HepG2 (cell line): ENCODE results near the gene PPP1R27. TPM values are rescaled to one million over a fixed set of nuclear protein-coding genes. Genes with fewer than 3 reads are reported as not detected.
A peak's percentile ranks its signal among the peaks of the same experiment; 100 is the strongest.

ENCODE experiments used
- ATF1 ChIP-seq: IDR thresholded peaks from 2 replicates; pipeline ENCODE4 v1.6.1; 2016; ENCODE audit warnings: mild to moderate bottlenecking, control low read depth
- HES4 ChIP-seq: sonication (generic); formaldehyde crosslinking; IDR thresholded peaks from 2 replicates; pipeline ENCODE4 v1.9.0; 2021; ENCODE audit warnings: mild to moderate bottlenecking, missing genetic modification reagents, borderline replicate concordance
- KAT8 ChIP-seq: IDR thresholded peaks from 2 replicates; pipeline ENCODE4 v1.6.1; 2016; ENCODE audit warnings: missing genetic modification reagents, missing compliant biosample characterization
- MAF1 ChIP-seq: sonication (generic); formaldehyde crosslinking; IDR thresholded peaks from 2 replicates; pipeline ENCODE4 v1.5.0; 2020; ENCODE audit warnings: missing genetic modification reagents, borderline replicate concordance
- MXI1 ChIP-seq: IDR thresholded peaks from 3 replicates; pipeline ENCODE4 v1.6.1; 2012; ENCODE audit warnings: low read depth, low read length, inconsistent platforms, borderline replicate concordance
- NR2C2 ChIP-seq: sonication (generic); formaldehyde crosslinking; IDR thresholded peaks from 2 replicates; pipeline ENCODE4 v1.4.0; 2020; ENCODE audit warnings: missing genetic modification reagents, mild to moderate bottlenecking, moderate library complexity, borderline replicate concordance
- RBM22 ChIP-seq: fragments of 200-400 bp; formaldehyde crosslinking; optimal IDR thresholded peaks from 2 replicates; pipeline ENCODE3; 2017; ENCODE audit warnings: mild to moderate bottlenecking, low read length, moderate library complexity
- RORA ChIP-seq: sonication (generic); formaldehyde crosslinking; IDR thresholded peaks from 2 replicates; pipeline ENCODE4 v1.5.0; 2020; ENCODE audit warnings: mild to moderate bottlenecking, missing genetic modification reagents, moderate library complexity
- TAF15 ChIP-seq: fragments of 200-400 bp; formaldehyde crosslinking; IDR thresholded peaks from one replicate; pipeline ENCODE4 v1.6.1; 2018; ENCODE audit warnings: mild to moderate bottlenecking, low read depth, low read length; ENCODE audit not compliant: poor library complexity, severe bottlenecking
- TARDBP ChIP-seq: sonication (generic); formaldehyde crosslinking; IDR thresholded peaks from 2 replicates; pipeline ENCODE4 v1.8.0; 2022; ENCODE audit warnings: mild to moderate bottlenecking, missing genetic modification reagents
- TBP ChIP-seq: sonication (generic); formaldehyde crosslinking; IDR thresholded peaks from 2 replicates; pipeline ENCODE4 v1.5.0; 2020; ENCODE audit warnings: missing genetic modification reagents
- ZNF331 ChIP-seq: sonication (generic); formaldehyde crosslinking; IDR thresholded peaks from 2 replicates; pipeline ENCODE4 v1.4.0; 2020; ENCODE audit warnings: missing genetic modification reagents
- ZNF33A ChIP-seq: sonication (generic); formaldehyde crosslinking; IDR thresholded peaks from 2 replicates; pipeline ENCODE4 v1.5.1; 2020; ENCODE audit warnings: missing genetic modification reagents, mild to moderate bottlenecking, moderate library complexity, borderline replicate concordance
- ZNF614 ChIP-seq: IDR thresholded peaks from 2 replicates; pipeline ENCODE4 v1.6.1; 2018; ENCODE audit warnings: missing biosample characterization, missing genetic modification reagents, inconsistent platforms, borderline replicate concordance
- ZNF644 ChIP-seq: IDR thresholded peaks from 2 replicates; pipeline ENCODE4 v1.6.1; 2016; ENCODE audit warnings: low read depth
- ZNF788 ChIP-seq: sonication (generic); formaldehyde crosslinking; IDR thresholded peaks from 2 replicates; pipeline ENCODE4 v1.5.0; 2020; ENCODE audit warnings: mild to moderate bottlenecking, missing genetic modification reagents, borderline replicate concordance
- ZNF879 ChIP-seq: sonication (generic); formaldehyde crosslinking; IDR thresholded peaks from 2 replicates; pipeline ENCODE4 v1.8.1; 2023; ENCODE audit warnings: missing genetic modification reagents
- polyA plus RNA-seq, 8 experiments: library from polyadenylated mRNA; depleted of rRNA in 3 of 8; stranded (reverse) in 7 of 8; unstranded in 1 of 8; fragments of >200 nt; fragmentation: Illumina TruSeq in 4 of 8; extraction: Trizol in 4 of 8; gene quantifications; 2 replicates each; pipeline versions ENCODE4 v1.2.1 to v1.2.3, GENCODE V29; 2011 to 2016; ENCODE audit warnings: low read depth in 4 of 8, missing spikeins in 1 of 8, mixed read lengths in 1 of 8; ENCODE audit not compliant: insufficient read depth in 1 of 8
- total RNA-seq, 5 experiments: library from RNA; depleted of rRNA; stranded (reverse); fragments of >200 nt; fragmentation: Illumina TruSeq; extraction: Trizol; gene quantifications; 2 replicates each; pipeline ENCODE4 v1.2.3, GENCODE V29; 2016; ENCODE audit warnings: low read depth in 1 of 5
- TF ChIP-seq, protein P1 (sequence below): sonication (generic); formaldehyde crosslinking; IDR thresholded peaks from 2 replicates; pipeline ENCODE4 v1.4.0; 2020; ENCODE audit warnings: missing genetic modification reagents, borderline replicate concordance
- TF ChIP-seq, protein P2 (sequence below): sonication (generic); formaldehyde crosslinking; IDR thresholded peaks from 2 replicates; pipeline ENCODE4 v1.4.0; 2020; ENCODE audit warnings: missing genetic modification reagents, borderline replicate concordance
- TF ChIP-seq, protein P3 (sequence below): sonication (generic); formaldehyde crosslinking; IDR thresholded peaks from 2 replicates; pipeline ENCODE4 v1.5.0; 2020; ENCODE audit warnings: missing genetic modification reagents
- TF ChIP-seq, protein P4 (sequence below): sonication (generic); formaldehyde crosslinking; IDR thresholded peaks from 2 replicates; pipeline ENCODE4 v1.8.1; 2023; ENCODE audit warnings: mild to moderate bottlenecking, missing genetic modification reagents, borderline replicate concordance
- TF ChIP-seq, protein P5 (sequence below): sonication (generic); formaldehyde crosslinking; conservative IDR thresholded peaks from 2 replicates; pipeline ENCODE4 v1.4.0; 2020; ENCODE audit warnings: missing genetic modification reagents
- TF ChIP-seq, protein P6 (sequence below): sonication (generic); formaldehyde crosslinking; IDR thresholded peaks from 2 replicates; pipeline ENCODE4 v1.8.1; 2023; ENCODE audit warnings: mild to moderate bottlenecking, missing genetic modification reagents

Gene PPP1R27
- total and polyA plus RNA-seq, 2 of the 13 experiments (the other 11 are each of a cell fraction or from before 2014, with no cell fraction given) = 0.17 to 1.00 TPM

DNA sequence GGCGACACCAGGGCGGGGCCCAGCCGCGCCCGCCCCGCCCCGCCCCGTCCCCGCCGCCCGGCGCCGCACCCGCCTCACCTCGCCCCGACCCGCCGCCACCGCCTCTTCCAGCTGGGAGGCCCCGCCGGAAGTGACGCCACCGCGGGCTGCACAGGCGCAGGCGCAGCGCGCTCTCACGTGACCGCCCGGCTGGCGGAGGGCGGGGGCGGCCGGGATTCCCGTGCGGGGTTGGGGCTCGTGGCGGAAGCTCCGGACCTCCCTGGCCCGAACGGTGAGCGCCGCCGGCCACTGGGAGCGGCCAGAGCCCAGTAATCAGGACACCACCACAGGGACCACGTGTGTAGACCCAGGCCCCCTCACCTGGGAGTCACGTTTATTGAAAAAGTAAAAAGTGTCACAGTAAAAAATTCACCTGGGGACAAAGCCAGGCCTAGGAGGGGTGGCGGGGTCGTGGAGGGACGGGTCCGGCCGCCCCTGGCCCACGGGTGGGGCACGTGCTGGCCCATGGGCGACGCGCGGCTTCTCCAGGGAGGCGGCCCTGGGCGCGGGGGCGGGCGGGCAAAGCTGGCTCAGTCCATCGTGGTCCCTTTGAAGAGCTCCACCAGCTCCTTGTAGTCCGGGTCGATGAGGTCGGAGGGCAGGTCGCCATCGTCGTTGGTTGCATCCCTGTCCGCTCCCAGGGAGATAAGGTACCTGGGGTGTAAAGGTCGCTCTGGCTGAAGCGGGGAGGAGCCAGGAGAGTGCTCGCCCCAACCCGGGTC, 1.5 kb downstream of the PPP1R27 start, which contains the start of gene MCRIP1 (continued):
- TF ChIP-seq ZNF614 (peak; percentile 75; the same call in 1 of the 2 replicates), ZNF331 (CRISPR knock-in tag) (peak; percentile 77), HES4 (CRISPR knock-in tag) (no peak), TARDBP (CRISPR knock-in tag) (peak; percentile 72; the same call in 1 of the 2 replicates), TBP (CRISPR knock-in tag) (0 out of 2 replicates have a peak, but pooled peaks have one; percentile 51), ZNF33A (CRISPR knock-in tag) (no peak), ZNF788 (CRISPR knock-in tag) (peak; percentile 76; the same call in 1 of the 2 replicates), TAF15 (peak; percentile 76), ATF1 (no peak), KAT8 (CRISPR knock-in tag) (peak; percentile 79), NR2C2 (CRISPR knock-in tag) (peak; percentile 94), RBM22 (no peak), ZNF644 (CRISPR knock-in tag) (no peak), MXI1 (peak; percentile 74; the same call in 1 of the 3 replicates), MAF1 (CRISPR knock-in tag) (0 out of 2 replicates have a peak, but pooled peaks have one; percentile 73), ZNF879 (CRISPR knock-in tag) (0 out of 2 replicates have a peak, but pooled peaks have one; percentile 52), RORA (CRISPR knock-in tag) (no peak)
- TF ChIP-seq, protein P1, sequence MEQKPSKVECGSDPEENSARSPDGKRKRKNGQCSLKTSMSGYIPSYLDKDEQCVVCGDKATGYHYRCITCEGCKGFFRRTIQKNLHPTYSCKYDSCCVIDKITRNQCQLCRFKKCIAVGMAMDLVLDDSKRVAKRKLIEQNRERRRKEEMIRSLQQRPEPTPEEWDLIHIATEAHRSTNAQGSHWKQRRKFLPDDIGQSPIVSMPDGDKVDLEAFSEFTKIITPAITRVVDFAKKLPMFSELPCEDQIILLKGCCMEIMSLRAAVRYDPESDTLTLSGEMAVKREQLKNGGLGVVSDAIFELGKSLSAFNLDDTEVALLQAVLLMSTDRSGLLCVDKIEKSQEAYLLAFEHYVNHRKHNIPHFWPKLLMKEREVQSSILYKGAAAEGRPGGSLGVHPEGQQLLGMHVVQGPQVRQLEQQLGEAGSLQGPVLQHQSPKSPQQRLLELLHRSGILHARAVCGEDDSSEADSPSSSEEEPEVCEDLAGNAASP = peak; percentile 43
- TF ChIP-seq, protein P2, sequence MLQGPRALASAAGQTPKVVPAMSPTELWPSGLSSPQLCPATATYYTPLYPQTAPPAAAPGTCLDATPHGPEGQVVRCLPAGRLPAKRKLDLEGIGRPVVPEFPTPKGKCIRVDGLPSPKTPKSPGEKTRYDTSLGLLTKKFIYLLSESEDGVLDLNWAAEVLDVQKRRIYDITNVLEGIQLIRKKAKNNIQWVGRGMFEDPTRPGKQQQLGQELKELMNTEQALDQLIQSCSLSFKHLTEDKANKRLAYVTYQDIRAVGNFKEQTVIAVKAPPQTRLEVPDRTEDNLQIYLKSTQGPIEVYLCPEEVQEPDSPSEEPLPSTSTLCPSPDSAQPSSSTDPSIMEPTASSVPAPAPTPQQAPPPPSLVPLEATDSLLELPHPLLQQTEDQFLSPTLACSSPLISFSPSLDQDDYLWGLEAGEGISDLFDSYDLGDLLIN (CRISPR knock-in tag) = peak; percentile 90; the same call in 1 of the 2 replicates
- TF ChIP-seq, protein P3, sequence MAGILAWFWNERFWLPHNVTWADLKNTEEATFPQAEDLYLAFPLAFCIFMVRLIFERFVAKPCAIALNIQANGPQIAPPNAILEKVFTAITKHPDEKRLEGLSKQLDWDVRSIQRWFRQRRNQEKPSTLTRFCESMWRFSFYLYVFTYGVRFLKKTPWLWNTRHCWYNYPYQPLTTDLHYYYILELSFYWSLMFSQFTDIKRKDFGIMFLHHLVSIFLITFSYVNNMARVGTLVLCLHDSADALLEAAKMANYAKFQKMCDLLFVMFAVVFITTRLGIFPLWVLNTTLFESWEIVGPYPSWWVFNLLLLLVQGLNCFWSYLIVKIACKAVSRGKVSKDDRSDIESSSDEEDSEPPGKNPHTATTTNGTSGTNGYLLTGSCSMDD (CRISPR knock-in tag) = peak; percentile 79; the same call in 1 of the 2 replicates
- TF ChIP-seq, protein P4, sequence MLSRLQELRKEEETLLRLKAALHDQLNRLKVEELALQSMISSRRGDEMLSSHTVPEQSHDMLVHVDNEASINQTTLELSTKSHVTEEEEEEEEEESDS (CRISPR knock-in tag) = no peak
- TF ChIP-seq, protein P5, sequence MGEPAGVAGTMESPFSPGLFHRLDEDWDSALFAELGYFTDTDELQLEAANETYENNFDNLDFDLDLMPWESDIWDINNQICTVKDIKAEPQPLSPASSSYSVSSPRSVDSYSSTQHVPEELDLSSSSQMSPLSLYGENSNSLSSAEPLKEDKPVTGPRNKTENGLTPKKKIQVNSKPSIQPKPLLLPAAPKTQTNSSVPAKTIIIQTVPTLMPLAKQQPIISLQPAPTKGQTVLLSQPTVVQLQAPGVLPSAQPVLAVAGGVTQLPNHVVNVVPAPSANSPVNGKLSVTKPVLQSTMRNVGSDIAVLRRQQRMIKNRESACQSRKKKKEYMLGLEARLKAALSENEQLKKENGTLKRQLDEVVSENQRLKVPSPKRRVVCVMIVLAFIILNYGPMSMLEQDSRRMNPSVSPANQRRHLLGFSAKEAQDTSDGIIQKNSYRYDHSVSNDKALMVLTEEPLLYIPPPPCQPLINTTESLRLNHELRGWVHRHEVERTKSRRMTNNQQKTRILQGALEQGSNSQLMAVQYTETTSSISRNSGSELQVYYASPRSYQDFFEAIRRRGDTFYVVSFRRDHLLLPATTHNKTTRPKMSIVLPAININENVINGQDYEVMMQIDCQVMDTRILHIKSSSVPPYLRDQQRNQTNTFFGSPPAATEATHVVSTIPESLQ (CRISPR knock-in tag) = peak; percentile 24; the same call in 1 of the 2 replicates
- TF ChIP-seq, protein P6, sequence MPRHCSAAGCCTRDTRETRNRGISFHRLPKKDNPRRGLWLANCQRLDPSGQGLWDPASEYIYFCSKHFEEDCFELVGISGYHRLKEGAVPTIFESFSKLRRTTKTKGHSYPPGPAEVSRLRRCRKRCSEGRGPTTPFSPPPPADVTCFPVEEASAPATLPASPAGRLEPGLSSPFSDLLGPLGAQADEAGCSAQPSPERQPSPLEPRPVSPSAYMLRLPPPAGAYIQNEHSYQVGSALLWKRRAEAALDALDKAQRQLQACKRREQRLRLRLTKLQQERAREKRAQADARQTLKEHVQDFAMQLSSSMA (CRISPR knock-in tag) = 0 out of 2 replicates have a peak, but pooled peaks have one; percentile 44
